ENCODE measurements around the gene ESRRA. TPM values are rescaled to one million over a fixed set of nuclear protein-coding genes. Genes with fewer than 3 reads are reported as not detected.
A peak's percentile ranks its signal among the peaks of the same experiment; 100 is the strongest.

ESRRA gene
- total RNA-seq, 2 donors from 2014 or later: 38.7 to 54.7 TPM

- H3K36me3 ChIP-seq: no peaks in the 10 kb centered on the region
- H3K27me3 ChIP-seq (replicated peaks; ENCODE audit: insufficient read depth): no peaks in the 10 kb centered on the region
- no peak overlapping the region for H3K4me3 ChIP-seq
- DNase-seq (ENCODE audit: low spot score): peak; percentile 58
- no peaks in the 10 kb centered on the region for H3K9me3 ChIP-seq
- peaks cover 2% of the 10 kb centered on the region for H3K4me1 ChIP-seq (replicated peaks)
- WGBS: 44% methylated on average over 17 of the region's 20 CpGs
- intact Hi-C loops (cut with DNase I): no loop called here
- peak; percentile 14 for TF ChIP-seq POLR2AphosphoS5 (IDR thresholded peaks at IDR 0.05)
- TF ChIP-seq, protein P1, sequence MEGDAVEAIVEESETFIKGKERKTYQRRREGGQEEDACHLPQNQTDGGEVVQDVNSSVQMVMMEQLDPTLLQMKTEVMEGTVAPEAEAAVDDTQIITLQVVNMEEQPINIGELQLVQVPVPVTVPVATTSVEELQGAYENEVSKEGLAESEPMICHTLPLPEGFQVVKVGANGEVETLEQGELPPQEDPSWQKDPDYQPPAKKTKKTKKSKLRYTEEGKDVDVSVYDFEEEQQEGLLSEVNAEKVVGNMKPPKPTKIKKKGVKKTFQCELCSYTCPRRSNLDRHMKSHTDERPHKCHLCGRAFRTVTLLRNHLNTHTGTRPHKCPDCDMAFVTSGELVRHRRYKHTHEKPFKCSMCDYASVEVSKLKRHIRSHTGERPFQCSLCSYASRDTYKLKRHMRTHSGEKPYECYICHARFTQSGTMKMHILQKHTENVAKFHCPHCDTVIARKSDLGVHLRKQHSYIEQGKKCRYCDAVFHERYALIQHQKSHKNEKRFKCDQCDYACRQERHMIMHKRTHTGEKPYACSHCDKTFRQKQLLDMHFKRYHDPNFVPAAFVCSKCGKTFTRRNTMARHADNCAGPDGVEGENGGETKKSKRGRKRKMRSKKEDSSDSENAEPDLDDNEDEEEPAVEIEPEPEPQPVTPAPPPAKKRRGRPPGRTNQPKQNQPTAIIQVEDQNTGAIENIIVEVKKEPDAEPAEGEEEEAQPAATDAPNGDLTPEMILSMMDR (IDR thresholded peaks at IDR 0.05): peak in 2 of 4 experiments; percentile 44 to 75
- no peak for TF ChIP-seq POLR2A (IDR thresholded peaks at IDR 0.05)
- no peak overlapping the region for H3K27ac ChIP-seq
Measured at GRCh38 chr11:64331569-64332371, 26.4 kb downstream of the ESRRA start.

GRCh38 chr11:64333556-64333955 is 28.2 kb downstream of the ESRRA start:
- DNase-seq (ENCODE audit: low spot score): no peak
- no peaks in the 10 kb centered on the region for H3K27me3 ChIP-seq (replicated peaks; ENCODE audit: insufficient read depth)
- 92% methylated on average over 8 of the region's 8 CpGs for WGBS

GRCh38 chr11:64334764-64335735 is 29.7 kb downstream of the ESRRA start:
- no peaks in the 10 kb centered on the region for H3K36me3 ChIP-seq
- intact Hi-C loops (cut with DNase I): no loop called here
- TF ChIP-seq, protein P1 (IDR thresholded peaks at IDR 0.05): peak in 1 of 4 experiments; percentile 15
- TF ChIP-seq POLR2A (IDR thresholded peaks at IDR 0.05) (no peak), POLR2AphosphoS5 (IDR thresholded peaks at IDR 0.05) (peak; percentile 10)
- H3K4me1 ChIP-seq (replicated peaks): no peaks in the 10 kb centered on the region
- WGBS: 74% methylated on average over 13 of the region's 13 CpGs
- H3K9me3 ChIP-seq: no peaks in the 10 kb centered on the region
- H3K27ac ChIP-seq: no peak overlapping the region
- no peak for DNase-seq (ENCODE audit: low spot score)
- no peak overlapping the region for H3K4me3 ChIP-seq
- no peaks in the 10 kb centered on the region for H3K27me3 ChIP-seq (replicated peaks; ENCODE audit: insufficient read depth)

More at GRCh38 chr11:64333556-64333955, 28.2 kb downstream of the ESRRA start:
- intact Hi-C loops (cut with DNase I): no loop called here
- H3K27ac ChIP-seq: no peak overlapping the region
- H3K9me3 ChIP-seq: no peaks in the 10 kb centered on the region
- H3K4me3 ChIP-seq: no peak overlapping the region
- peaks cover 2% of the 10 kb centered on the region for H3K4me1 ChIP-seq (replicated peaks)
- no peak for TF ChIP-seq POLR2AphosphoS5 (IDR thresholded peaks at IDR 0.05)
- TF ChIP-seq, protein P1 (IDR thresholded peaks at IDR 0.05): no peak
- TF ChIP-seq POLR2A (IDR thresholded peaks at IDR 0.05): no peak
- H3K36me3 ChIP-seq: no peaks in the 10 kb centered on the region

DNA sequence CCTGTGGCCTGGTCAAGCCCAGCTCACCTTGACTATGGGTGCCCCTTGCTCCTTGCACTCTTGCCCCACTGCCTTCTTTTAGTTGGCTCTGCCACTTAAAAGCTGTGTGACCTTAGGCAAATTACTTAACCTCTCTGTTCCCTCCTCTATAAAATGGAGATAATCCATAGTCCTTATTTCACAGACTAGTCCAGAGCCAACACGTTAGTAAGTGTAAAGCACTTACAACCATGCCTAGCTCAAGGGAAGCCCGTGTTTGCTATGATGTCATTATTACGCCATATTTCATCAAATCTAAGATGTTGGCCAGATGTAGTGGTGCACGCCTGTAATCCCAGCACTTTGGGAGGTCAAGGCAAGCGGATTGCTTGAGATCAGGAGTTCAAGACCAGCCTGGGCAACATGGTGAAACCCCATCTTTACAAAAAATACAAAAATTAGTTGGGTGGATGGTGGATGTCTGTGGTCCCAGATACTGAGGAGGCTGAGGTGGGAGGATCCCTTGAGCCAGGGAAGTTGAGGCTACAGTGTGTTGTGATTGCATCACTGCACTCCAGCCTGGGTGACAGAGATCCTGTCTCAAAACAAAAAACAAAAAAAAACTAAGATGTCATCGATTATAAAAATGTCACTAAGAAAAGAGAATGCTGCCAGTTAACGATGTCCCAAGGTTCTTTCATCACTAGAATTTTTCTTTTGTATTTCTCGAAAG is 32.4 kb downstream of the ESRRA start:
- H3K9me3 ChIP-seq: no peaks in the 10 kb centered on the region
- no peak overlapping the region for H3K27ac ChIP-seq
- intact Hi-C loops (cut with DNase I): no loop called here
- H3K4me3 ChIP-seq: no peak overlapping the region
- H3K4me1 ChIP-seq (replicated peaks): peaks cover 4% of the 10 kb centered on the region
- no peak for DNase-seq (ENCODE audit: low spot score)
- 58% methylated on average over 8 of the region's 8 CpGs for WGBS
- H3K36me3 ChIP-seq: no peaks in the 10 kb centered on the region
- no peaks in the 10 kb centered on the region for H3K27me3 ChIP-seq (replicated peaks; ENCODE audit: insufficient read depth)
- TF ChIP-seq, protein P1 (IDR thresholded peaks at IDR 0.05): no peak
- TF ChIP-seq POLR2A (IDR thresholded peaks at IDR 0.05): no peak
- TF ChIP-seq POLR2AphosphoS5 (IDR thresholded peaks at IDR 0.05): no peak

All from prostate gland (tissue), 2 donors.